Amniotic stem cell (primary cell): ENCODE results near the gene ARF3.

ENCODE experiments used
- DNase-seq: peaks from one replicate; lab custom pipeline; 2025; lab: John Stamatoyannopoulos, UW

Gene ARF3

GRCh38 chr12:48981757-48982157 lies 24.5 kb upstream of the ARF3 start:
- DNase-seq, result no peak

GRCh38 chr12:48980953-48981756 lies 23.9 kb upstream of the ARF3 start:
- no peak for DNase-seq

DNA sequence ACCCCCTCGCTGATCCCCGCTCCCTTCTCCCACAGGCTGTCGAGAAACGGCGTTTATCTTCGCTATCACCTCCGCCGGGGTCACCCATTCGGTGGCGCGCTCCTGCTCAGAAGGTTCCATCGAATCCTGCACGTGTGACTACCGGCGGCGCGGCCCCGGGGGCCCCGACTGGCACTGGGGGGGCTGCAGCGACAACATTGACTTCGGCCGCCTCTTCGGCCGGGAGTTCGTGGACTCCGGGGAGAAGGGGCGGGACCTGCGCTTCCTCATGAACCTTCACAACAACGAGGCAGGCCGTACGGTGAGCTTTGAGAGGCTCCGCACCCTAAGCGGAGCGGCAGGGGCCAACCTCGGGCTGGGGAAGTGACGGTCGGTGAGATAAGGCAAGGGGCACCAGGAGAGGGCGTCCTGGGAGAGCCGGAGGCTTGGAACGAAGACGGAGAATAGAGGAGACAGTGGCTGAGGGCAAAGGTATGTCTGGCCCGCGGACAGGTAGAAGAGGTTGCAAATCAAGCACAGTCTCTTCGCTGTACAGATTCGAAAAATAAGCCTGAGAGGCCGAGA lies 23.2 kb upstream of the ARF3 start:
- no peak for DNase-seq

GRCh38 chr12:48979602-48980388 lies 22.5 kb upstream of the ARF3 start:
- no peak for DNase-seq

- no peak for DNase-seq
Observed at GRCh38 chr12:48978741-48979601, 21.7 kb upstream of the ARF3 start.

- no peak for DNase-seq
Observed at GRCh38 chr12:48978291-48978740, 21.0 kb upstream of the ARF3 start, which contains the start of gene WNT1. Gene WNT1, plus strand, starts transcription at chr12:48978322. Its CDS starts 329 bp downstream, at chr12:48978651.

DNA sequence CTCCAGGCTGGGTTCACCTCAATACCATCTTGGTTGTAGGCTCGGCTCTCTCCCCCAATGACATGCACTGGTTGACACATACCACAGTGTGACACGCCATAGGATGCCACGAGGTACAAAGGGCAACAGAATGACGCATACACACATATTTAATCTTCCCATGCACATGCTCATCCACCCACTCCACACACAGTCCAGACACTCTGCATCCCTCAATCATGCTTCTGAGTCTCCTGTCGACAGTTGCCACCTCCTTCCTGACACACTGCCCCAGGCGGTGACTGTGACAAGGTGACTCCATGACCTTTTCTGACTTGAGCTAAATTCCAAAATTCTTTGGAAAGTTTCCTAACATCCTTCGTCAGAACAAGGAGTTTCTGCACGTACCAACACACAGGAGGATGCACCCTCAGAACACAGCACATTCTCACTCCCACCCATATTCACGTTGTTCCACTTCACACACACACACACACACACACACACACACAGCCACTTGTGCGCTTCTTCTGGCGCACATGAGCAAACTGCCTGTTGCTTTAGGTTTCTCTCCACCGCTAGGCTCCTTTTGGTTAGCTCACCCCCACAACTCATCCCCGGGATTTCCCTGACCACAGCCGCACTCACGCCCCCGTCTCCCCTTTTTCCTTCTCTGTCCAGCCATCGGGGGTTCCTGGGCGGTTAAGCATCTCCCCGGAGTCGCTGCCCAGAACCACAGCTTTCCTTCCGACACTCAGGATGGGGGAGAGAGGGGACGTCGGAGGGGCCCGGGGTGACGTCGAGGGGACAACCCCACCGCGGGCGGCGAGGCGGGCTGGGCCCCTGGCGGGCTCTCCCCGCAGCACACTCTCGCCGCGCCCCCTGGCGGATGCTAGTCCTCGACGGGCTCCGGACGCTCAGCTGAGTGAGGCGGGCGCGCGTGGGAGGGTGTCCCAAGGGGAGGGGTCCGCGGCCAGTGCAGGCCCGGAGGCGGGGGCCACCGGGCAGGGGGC lies 20.3 kb upstream of the ARF3 start:
- DNase-seq, result no peak

DNA sequence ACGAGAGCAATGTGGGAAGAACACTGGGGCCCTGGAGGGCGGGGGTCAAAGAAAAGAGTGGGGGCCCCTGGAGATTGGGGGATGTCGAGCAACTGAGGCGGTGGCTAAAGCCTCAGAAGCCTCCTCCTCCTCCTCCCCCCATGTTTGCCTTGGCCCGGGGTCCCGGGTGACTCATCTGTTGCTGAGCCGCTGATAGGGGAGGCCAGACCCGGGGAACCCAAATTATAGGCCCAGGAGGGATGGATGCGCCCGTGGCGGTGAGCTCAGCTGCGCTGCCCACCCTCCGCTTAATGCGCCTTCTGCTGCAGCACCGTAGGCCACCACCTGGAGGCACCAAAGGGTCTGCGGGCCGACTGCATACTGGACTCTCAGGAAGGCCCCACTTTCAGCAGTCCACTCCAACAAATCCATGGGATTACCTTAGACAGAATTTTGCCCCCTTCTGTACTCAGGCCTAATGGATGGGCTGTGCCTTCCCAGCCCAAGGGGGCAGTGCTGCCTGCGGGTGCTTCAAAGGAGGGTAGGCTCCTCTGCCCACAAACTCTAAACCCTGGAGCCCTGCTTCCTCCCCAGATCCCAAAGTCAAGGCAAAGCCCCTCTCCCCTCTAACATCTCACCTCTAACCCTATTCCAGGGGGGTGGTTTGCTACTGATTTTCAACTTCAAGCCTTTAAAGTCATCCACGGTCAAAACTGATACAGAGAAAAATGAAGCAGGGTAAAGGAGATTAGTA lies 16.8 kb upstream of the ARF3 start:
- DNase-seq, result no peak

GRCh38 chr12:48973531-48973930 lies 16.2 kb upstream of the ARF3 start:
- no peak for DNase-seq

DNA sequence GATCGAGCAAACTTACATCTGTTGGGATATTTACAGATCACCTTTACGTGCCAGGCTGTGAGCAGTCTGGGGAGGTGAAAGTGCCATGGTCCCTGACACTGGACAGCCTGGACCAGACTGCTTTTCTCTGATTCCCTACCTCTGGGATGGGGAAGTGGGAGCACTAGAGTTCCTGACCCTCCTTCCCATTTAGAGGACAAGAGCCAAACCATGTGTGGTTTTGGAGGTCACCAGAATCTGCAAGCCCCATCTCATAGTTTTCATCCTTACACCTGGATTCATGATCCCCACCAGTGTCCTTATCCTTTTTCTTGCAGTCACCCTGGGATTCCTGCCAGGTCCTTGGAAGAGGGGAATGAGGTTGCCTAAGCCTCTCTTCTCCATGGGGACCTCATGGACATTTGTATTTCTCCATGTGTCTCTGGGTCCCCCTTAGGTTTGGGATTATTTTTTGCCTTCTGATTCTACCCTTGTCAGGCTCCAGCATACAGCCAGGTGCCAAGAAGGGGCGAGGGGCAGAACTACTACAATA lies 15.7 kb upstream of the ARF3 start:
- no peak for DNase-seq

DNA sequence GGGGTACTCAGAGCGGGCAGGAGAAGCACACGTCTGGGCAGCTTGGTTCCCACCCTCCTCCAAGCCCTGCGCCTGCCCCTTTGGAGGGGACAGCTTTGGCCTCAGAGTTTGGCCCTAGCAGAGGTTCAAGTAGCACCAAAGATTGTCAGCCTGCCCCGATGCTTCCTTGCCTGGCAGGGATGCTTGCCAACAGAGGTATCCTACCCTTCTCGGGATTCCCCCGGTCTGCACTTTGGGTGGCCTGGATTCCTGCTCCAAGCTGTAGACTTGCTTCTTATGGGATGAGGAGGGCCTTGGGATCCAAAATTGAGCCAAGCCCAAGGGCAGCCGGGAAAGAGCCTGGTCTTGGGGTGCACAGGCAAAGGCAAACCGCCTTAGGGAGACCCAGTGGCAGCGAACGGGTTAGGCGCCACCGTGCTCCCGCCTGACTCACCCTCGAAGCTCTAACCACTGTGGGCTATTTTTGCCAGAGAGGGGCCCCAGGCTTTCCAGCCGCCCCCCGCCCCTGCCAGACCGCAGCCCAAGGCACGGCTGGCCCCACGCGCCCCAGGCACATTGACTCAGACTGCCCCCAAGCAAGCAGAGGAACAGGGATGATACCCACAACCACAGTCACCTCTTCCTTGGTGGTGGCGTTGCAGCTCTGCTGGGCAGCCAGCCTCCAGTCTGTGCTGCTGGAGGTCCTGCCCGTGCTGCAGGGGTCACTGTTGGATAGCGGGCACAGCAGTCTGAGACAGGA lies 15.1 kb upstream of the ARF3 start:
- no peak for DNase-seq

GRCh38 chr12:48970702-48971334 lies 13.5 kb upstream of the ARF3 start:
- DNase-seq, result no peak

DNA sequence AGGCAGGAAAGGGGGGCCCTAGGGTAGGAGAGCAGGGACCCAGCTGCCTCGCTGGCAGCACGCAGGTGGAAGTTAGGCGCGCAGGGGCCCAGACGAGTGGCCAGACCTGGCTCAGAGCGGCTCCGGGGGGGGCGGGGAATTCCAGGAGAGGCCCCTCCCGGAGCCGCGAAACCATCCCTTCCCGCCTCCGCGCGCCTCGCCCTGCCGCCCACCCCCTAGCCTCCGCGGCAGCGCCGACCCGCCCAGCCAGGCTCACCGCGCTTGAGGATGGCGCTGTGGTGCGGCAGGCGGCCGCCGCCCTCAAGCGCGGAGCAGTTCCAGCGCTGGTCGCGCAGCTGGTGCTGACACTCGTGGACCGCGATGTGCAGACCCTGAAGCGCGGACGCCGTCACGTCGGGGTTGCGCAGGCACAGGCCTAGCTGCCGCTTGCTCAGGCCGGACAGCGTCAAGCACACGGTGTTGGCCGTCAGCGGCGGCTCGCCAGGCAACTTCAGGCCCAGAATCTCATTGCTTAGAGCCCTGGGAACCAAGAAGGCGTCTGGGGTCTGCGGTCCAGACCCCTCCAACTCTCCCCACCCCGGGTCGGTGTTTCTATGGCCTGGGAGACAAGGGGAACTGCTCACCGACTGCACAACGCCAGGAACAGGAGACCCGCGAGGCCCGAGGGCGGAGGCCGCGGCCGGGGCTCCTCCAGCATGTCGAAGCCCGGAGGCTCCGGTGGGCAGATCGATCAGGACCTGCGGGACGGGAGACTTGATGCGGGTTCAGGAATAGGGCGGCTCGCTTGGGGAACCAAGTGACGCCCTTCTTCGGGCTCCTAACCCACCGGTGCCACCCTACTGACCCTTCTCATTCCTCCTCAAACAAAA lies 12.8 kb upstream of the ARF3 start:
- no peak for DNase-seq

GRCh38 chr12:48969160-48969771 lies 12.0 kb upstream of the ARF3 start:
- DNase-seq, result no peak

DNA sequence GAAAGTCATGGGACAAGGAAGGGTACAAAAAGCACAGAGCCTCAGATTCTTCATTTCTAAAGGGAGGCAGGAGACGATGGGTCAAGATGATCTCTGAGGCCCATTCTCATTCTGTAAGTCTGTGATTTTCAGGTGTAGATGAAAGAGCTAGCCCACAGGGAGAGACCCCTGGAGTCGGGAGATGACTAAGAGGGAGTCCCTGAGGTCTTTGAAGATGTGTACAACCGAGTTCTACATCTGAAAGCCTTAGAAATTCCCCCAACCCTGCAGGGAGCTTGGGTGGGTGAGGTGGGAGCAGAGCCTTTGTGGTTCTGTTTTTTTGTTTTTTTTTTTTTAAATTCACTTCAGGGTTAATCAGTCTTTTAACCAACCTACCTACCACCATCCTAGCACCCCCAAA lies 11.2 kb upstream of the ARF3 start:
- DNase-seq, result no peak

GRCh38 chr12:48967991-48968390 lies 10.7 kb upstream of the ARF3 start:
- DNase-seq, result no peak
